SK-N-SH (cell line): Measurements from ENCODE around the gene PELI2. TPM values are rescaled to one million over a fixed set of nuclear protein-coding genes. Genes with fewer than 3 reads are reported as not detected.

ENCODE experiments used
- CTCF ChIA-PET: fragments of 300-600, 350-600 bp; formaldehyde crosslinking; extraction: SDS; loops from one replicate; lab custom pipeline; 2021; lab: Yijun Ruan, JAX
- POLR2A ChIA-PET: fragments of 350-600 bp; sonication (Branson Sonifier 250); formaldehyde crosslinking; extraction: SDS; loops from one replicate; lab custom pipeline; 2020; ENCODE audit warnings: antibody characterized with exemption, inconsistent platforms; lab: Yijun Ruan, JAX
- DNase-seq: peaks from one replicate; pipeline ENCODE4 v3.0.0; 2012
- H2AFZ ChIP-seq: fragments of 200-600 bp; sonication (generic); 2 replicates; pipeline ENCODE4 v1.8.1; 2016; ENCODE audit warnings: antibody characterized with exemption, mild to moderate bottlenecking, low read depth
- H3F3A ChIP-seq: fragments of 200-600 bp; sonication (generic); replicated peaks from 2 replicates; pipeline ENCODE3; 2016; ENCODE audit warnings: antibody characterized with exemption, mild to moderate bottlenecking; ENCODE audit not compliant: insufficient read depth
- H3K27ac ChIP-seq, 2 experiments: fragments of 200-500 bp in 1 of 2; fragments of 200-600 bp in 1 of 2; sonication (Bioruptor generic) in 1 of 2; sonication (generic), shearing (Covaris generic) in 1 of 2; 2 replicates each; pipeline versions ENCODE4 v1.5.1 to v1.6.1; 2014 to 2016; ENCODE audit warnings: low read depth in 2 of 2, inconsistent platforms in 1 of 2, low read length in 1 of 2, mild to moderate bottlenecking in 1 of 2, mixed read lengths in 1 of 2
- H3K27me3 ChIP-seq: fragments of 200-600 bp; sonication (generic), shearing (Covaris generic); 2 replicates; pipeline ENCODE4 v1.6.1; 2016; ENCODE audit warnings: mixed run types; ENCODE audit not compliant: insufficient read depth
- H3K36me3 ChIP-seq, 2 experiments: fragments of 200-500 bp in 1 of 2; fragments of 200-600 bp in 1 of 2; sonication (Bioruptor generic) in 1 of 2; sonication (generic) in 1 of 2; replicated peaks in 1 of 2; 2 replicates each; pipeline versions ENCODE3 to v1.5.1; 2014 to 2016; ENCODE audit warnings: low read length in 1 of 2, mild to moderate bottlenecking in 1 of 2; ENCODE audit not compliant: insufficient read depth in 2 of 2, control insufficient read depth in 1 of 2
- H3K4me1 ChIP-seq, 2 experiments: fragments of 200-500 bp in 1 of 2; fragments of 200-600 bp in 1 of 2; sonication (Bioruptor generic) in 1 of 2; sonication (generic), shearing (Covaris generic) in 1 of 2; 2 replicates each; pipeline versions ENCODE4 v1.5.1 to v1.6.1; 2014 to 2016; ENCODE audit warnings: low read depth in 1 of 2, low read length in 1 of 2, mixed run types in 1 of 2; ENCODE audit not compliant: insufficient read depth in 2 of 2, control insufficient read depth in 1 of 2
- H3K4me2 ChIP-seq: fragments of 200-600 bp; sonication (generic), shearing (Covaris generic); 2 replicates; pipeline ENCODE4 v1.6.1; 2017; ENCODE audit warnings: mixed run types
- H3K4me3 ChIP-seq, 2 experiments: fragments of 200-500 bp in 1 of 2; fragments of 200-600 bp in 1 of 2; sonication (Bioruptor generic) in 1 of 2; sonication (generic), shearing (Covaris generic) in 1 of 2; 2 replicates each; pipeline versions ENCODE4 v1.5.1 to v1.8.1; 2014 to 2016; ENCODE audit warnings: low read depth in 2 of 2, inconsistent platforms in 1 of 2, low read length in 1 of 2, mild to moderate bottlenecking in 1 of 2, mixed read lengths in 1 of 2, moderate library complexity in 1 of 2
- H3K79me2 ChIP-seq: fragments of 200-600 bp; sonication (generic); 2 replicates; pipeline ENCODE4 v1.8.1; 2017; ENCODE audit warnings: mild to moderate bottlenecking; ENCODE audit not compliant: insufficient read depth
- H3K9ac ChIP-seq: fragments of 200-600 bp; sonication (generic); 2 replicates; pipeline ENCODE4 v1.6.1; 2017; ENCODE audit warnings: mixed run types
- H3K9me2 ChIP-seq: fragments of 200-600 bp; sonication (generic); 2 replicates; pipeline ENCODE4 v1.6.1; 2017; ENCODE audit warnings: mixed run types
- H3K9me3 ChIP-seq: fragments of 200-600 bp; sonication (generic); 2 replicates; pipeline ENCODE4 v1.6.1; 2017; ENCODE audit warnings: mixed run types, mild to moderate bottlenecking, moderate library complexity
- H4K20me1 ChIP-seq: fragments of 200-600 bp; sonication (generic); 2 replicates; pipeline ENCODE4 v1.6.1; 2017; ENCODE audit warnings: mild to moderate bottlenecking, mixed run types; ENCODE audit not compliant: insufficient read depth
- CHD2 ChIP-seq: fragments of 150-350 bp; IDR thresholded peaks from 2 replicates; pipeline ENCODE4 v1.6.1; 2018; ENCODE audit warnings: low read length; ENCODE audit not compliant: partially characterized antibody
- ELF1 ChIP-seq: IDR thresholded peaks from 2 replicates; pipeline ENCODE4 v1.4.0; 2012
- EP300 ChIP-seq, 2 experiments: IDR thresholded peaks; 2 replicates each; pipeline versions ENCODE4 v1.4.0 to v1.6.1; 2012; ENCODE audit warnings: borderline replicate concordance in 1 of 2, low read depth in 1 of 2, low read length in 1 of 2
- FOXJ3 ChIP-seq: sonication (generic); formaldehyde crosslinking; IDR thresholded peaks from 2 replicates; pipeline ENCODE4 v1.5.1; 2020; ENCODE audit warnings: mild to moderate bottlenecking, missing genetic modification reagents
- GABPA ChIP-seq: IDR thresholded peaks from 2 replicates; pipeline ENCODE4 v1.4.0; 2012; ENCODE audit warnings: low read depth, mild to moderate bottlenecking
- GATA2 ChIP-seq: sonication (generic); formaldehyde crosslinking; IDR thresholded peaks from 2 replicates; pipeline ENCODE4 v1.5.0; 2020; ENCODE audit warnings: mild to moderate bottlenecking, missing genetic modification reagents
- MXI1 ChIP-seq: IDR thresholded peaks from 2 replicates; pipeline ENCODE4 v1.6.1; 2012; ENCODE audit warnings: mild to moderate bottlenecking, low read depth, low read length, improper control_type of control experiment
- NFIC ChIP-seq: IDR thresholded peaks from 2 replicates; pipeline ENCODE4 v1.4.0; 2012; ENCODE audit warnings: borderline replicate concordance
- NRF1 ChIP-seq: IDR thresholded peaks from 2 replicates; pipeline ENCODE4 v1.6.1; 2012; ENCODE audit warnings: low read depth, mild to moderate bottlenecking, low read length
- POLR2AphosphoS5 ChIP-seq: IDR thresholded peaks from 2 replicates; pipeline ENCODE4 v1.6.1; 2012; ENCODE audit warnings: low read depth, low read length
- RCOR1 ChIP-seq: fragments of 150-350 bp; IDR thresholded peaks from 2 replicates; pipeline ENCODE4 v1.6.1; 2017; ENCODE audit warnings: antibody characterized with exemption, low read length
- RXRA ChIP-seq: IDR thresholded peaks from 2 replicates; pipeline ENCODE4 v1.4.0; 2012; ENCODE audit warnings: low read depth, mild to moderate bottlenecking, borderline replicate concordance
- SMC3 ChIP-seq: IDR thresholded peaks from 2 replicates; pipeline ENCODE4 v1.6.1; 2012; ENCODE audit warnings: low read depth, low read length, improper control_type of control experiment
- TEAD4 ChIP-seq: IDR thresholded peaks from 2 replicates; pipeline ENCODE4 v1.4.0; 2012; ENCODE audit warnings: mild to moderate bottlenecking, borderline replicate concordance; ENCODE audit not compliant: insufficient read depth
- YY1 ChIP-seq: IDR thresholded peaks from 2 replicates; pipeline ENCODE4 v1.4.0; 2012; ENCODE audit warnings: low read depth, mild to moderate bottlenecking
- WGBS: methylation state at CpG from one replicate; pipeline ENCODE4 v1.1.6; 2017; ENCODE audit warnings: low lambda C conversion rate; 5-methylcytosine and 5-hydroxymethylcytosine counted together
- polyA plus RNA-seq, 3 experiments: library from polyadenylated mRNA; depleted of rRNA; stranded (reverse); fragments of >200 nt; gene quantifications; 2 replicates each; pipeline ENCODE4 v1.2.3, GENCODE V29; 2012
- TF ChIP-seq, protein P1 (sequence below): fragments of 150-350 bp; IDR thresholded peaks from 2 replicates; pipeline ENCODE4 v1.6.1; 2017; ENCODE audit warnings: antibody characterized with exemption, low read length, low read depth, borderline replicate concordance
- TF ChIP-seq, protein P2 (sequence below): fragments of 150-350 bp; IDR thresholded peaks from 2 replicates; pipeline ENCODE4 v1.6.1; 2016; ENCODE audit warnings: mild to moderate bottlenecking, low read depth, low read length
- TF ChIP-seq, protein P3 (sequence below): IDR thresholded peaks from 2 replicates; pipeline ENCODE4 v1.4.0; 2012; ENCODE audit warnings: low read depth, borderline replicate concordance
- TF ChIP-seq, protein P4 (sequence below): IDR thresholded peaks from 2 replicates; pipeline ENCODE4 v1.4.0; 2012; ENCODE audit warnings: low read depth, borderline replicate concordance
- TF ChIP-seq, protein P5 (sequence below): IDR thresholded peaks from 2 replicates; pipeline ENCODE4 v1.4.0; 2012; ENCODE audit warnings: low read depth

Gene PELI2
- polyA plus RNA-seq, 1 of the 3 experiments (the other 2 are of a cell fraction): not detected

DNA sequence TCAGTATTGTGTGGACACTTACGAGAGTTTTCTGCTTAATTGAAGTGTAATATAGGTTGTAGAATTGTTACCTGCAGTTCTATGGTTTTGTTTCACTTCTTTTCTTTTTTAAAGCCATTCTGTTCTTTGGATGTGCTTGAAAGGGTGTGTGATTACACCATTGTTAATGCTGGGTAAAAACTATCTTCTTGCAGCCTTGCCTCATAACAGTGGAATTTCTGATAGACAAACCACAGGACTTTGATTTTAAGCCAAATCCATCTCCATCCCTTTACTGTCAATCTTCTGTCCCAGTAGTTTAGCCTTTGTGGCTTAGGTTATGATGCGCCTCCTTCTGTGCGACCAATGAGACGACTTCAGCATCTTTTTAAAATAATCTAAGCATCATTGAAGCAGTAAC is 182.3 kb downstream of the PELI2 start:
- no peak overlapping the region for H3K4me2 ChIP-seq
- no peaks in the 10 kb centered on the region for H3K9me2 ChIP-seq
- peaks cover 54% of the 10 kb centered on the region for H3K27me3 ChIP-seq
- no peaks in the 10 kb centered on the region for H3F3A ChIP-seq
- no peak for DNase-seq
- no peak overlapping the region for H3K9ac ChIP-seq
- no peak overlapping the region for H2AFZ ChIP-seq
- 19% methylated on average over 4 of the region's 4 CpGs for WGBS
- no peaks in the 10 kb centered on the region; a peak in 1 of 4 replicates for H3K4me1 ChIP-seq
- H3K79me2 ChIP-seq: no peaks in the 10 kb centered on the region
- H3K4me3 ChIP-seq: no peak overlapping the region
- no peaks in the 10 kb centered on the region for H3K9me3 ChIP-seq
- no peak overlapping the region for H3K27ac ChIP-seq
- TF ChIP-seq SMC3: no peak
- TF ChIP-seq, protein P1, sequence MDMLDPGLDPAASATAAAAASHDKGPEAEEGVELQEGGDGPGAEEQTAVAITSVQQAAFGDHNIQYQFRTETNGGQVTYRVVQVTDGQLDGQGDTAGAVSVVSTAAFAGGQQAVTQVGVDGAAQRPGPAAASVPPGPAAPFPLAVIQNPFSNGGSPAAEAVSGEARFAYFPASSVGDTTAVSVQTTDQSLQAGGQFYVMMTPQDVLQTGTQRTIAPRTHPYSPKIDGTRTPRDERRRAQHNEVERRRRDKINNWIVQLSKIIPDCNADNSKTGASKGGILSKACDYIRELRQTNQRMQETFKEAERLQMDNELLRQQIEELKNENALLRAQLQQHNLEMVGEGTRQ: no peak
- TF ChIP-seq CHD2: no peak
- TF ChIP-seq MXI1: no peak
- TF ChIP-seq RXRA: no peak
- TF ChIP-seq, protein P2, sequence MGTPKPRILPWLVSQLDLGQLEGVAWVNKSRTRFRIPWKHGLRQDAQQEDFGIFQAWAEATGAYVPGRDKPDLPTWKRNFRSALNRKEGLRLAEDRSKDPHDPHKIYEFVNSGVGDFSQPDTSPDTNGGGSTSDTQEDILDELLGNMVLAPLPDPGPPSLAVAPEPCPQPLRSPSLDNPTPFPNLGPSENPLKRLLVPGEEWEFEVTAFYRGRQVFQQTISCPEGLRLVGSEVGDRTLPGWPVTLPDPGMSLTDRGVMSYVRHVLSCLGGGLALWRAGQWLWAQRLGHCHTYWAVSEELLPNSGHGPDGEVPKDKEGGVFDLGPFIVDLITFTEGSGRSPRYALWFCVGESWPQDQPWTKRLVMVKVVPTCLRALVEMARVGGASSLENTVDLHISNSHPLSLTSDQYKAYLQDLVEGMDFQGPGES: no peak
- TF ChIP-seq, protein P3, sequence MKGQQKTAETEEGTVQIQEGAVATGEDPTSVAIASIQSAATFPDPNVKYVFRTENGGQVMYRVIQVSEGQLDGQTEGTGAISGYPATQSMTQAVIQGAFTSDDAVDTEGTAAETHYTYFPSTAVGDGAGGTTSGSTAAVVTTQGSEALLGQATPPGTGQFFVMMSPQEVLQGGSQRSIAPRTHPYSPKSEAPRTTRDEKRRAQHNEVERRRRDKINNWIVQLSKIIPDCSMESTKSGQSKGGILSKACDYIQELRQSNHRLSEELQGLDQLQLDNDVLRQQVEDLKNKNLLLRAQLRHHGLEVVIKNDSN: no peak
- TF ChIP-seq, protein P4, sequence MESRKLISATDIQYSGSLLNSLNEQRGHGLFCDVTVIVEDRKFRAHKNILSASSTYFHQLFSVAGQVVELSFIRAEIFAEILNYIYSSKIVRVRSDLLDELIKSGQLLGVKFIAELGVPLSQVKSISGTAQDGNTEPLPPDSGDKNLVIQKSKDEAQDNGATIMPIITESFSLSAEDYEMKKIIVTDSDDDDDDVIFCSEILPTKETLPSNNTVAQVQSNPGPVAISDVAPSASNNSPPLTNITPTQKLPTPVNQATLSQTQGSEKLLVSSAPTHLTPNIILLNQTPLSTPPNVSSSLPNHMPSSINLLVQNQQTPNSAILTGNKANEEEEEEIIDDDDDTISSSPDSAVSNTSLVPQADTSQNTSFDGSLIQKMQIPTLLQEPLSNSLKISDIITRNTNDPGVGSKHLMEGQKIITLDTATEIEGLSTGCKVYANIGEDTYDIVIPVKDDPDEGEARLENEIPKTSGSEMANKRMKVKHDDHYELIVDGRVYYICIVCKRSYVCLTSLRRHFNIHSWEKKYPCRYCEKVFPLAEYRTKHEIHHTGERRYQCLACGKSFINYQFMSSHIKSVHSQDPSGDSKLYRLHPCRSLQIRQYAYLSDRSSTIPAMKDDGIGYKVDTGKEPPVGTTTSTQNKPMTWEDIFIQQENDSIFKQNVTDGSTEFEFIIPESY: no peak
- TF ChIP-seq EP300 (IDR thresholded peaks at IDR 0.05; ENCODE audit: borderline replicate concordance in 1 of 2, low read depth in 1 of 2, low read length in 1 of 2): no peak
- TF ChIP-seq NRF1: no peak
- no peak for TF ChIP-seq TEAD4
- TF ChIP-seq GABPA: no peak
- TF ChIP-seq, protein P5, sequence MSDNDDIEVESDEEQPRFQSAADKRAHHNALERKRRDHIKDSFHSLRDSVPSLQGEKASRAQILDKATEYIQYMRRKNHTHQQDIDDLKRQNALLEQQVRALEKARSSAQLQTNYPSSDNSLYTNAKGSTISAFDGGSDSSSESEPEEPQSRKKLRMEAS: no peak
- no peak for TF ChIP-seq POLR2AphosphoS5
- TF ChIP-seq GATA2: no peak
- no peak for TF ChIP-seq FOXJ3
- no peak for TF ChIP-seq NFIC
- no peak for TF ChIP-seq YY1
- TF ChIP-seq RCOR1: no peak
- no peak for TF ChIP-seq ELF1
- TF ChIP-seq, all 33 proteins: peak for 0
- CTCF ChIA-PET: no interaction called here
- POLR2A ChIA-PET: no interaction called here
- no peaks in the 10 kb centered on the region for H3K36me3 ChIP-seq
- H4K20me1 ChIP-seq: no peaks in the 10 kb centered on the region
